ENCODE data around the gene TMEM116.

Gene TMEM116

DNA sequence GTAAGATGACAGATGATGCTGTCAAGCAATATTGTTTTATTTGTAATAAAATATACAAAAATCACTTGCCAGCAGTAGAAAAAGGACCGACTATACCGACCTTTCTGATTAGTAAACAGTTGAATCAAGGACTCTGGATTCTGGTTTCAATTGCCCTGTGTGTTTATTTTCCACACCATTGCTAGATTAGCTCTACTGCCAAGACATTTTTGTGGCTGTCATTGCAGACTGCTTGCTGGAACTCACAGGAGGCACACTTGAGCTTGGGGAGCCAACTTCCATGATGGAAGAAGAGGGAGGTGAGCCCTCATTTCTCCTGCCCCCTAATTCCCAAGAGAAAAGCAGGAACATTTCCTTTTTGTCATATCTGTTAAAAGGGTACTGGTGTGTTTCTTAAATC, 119.7 kb downstream of the TMEM116 start:
- peak; percentile 74 for DNase-seq (ENCODE audit: low read depth)

DNA sequence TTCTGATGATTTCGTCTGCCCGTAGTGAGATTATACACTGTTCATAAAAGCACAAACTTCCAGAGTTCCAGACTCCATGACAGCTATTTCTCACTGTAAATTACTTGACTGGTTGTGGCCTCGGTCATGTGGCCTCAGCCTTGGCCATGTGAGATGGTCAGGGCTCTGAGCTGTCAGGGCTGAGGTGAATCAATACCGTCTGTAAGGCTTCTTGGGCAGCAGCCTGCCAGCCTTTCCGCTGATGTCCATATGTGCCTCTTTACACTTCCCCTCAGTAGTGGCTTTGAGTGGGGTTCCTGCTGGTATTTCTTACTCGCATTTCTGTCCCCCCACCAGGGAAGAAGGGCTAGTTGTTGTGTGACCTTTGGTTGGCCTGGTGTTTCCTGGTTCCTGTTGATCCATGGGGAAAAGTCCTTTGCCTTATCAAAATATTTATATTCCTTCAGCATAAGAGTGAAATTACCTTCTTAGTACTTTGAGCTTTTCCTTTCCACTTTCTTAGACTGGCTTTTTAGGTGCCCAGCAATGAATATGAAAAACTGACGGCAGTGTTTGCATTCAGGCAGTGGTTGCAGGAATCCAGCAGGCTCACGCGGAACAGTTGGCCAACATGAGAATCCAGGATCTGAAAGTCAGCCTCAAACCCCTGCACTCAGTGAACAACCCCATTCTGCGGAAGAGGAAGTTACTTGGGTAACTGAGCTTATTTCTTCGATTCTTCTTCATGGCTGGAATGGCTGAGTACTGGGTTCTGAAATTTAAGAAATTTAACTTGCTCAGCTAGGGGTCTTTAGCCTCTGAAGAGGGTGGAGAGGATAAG, 124.8 kb downstream of the TMEM116 start:
- no peak for DNase-seq (ENCODE audit: low read depth)

DNA sequence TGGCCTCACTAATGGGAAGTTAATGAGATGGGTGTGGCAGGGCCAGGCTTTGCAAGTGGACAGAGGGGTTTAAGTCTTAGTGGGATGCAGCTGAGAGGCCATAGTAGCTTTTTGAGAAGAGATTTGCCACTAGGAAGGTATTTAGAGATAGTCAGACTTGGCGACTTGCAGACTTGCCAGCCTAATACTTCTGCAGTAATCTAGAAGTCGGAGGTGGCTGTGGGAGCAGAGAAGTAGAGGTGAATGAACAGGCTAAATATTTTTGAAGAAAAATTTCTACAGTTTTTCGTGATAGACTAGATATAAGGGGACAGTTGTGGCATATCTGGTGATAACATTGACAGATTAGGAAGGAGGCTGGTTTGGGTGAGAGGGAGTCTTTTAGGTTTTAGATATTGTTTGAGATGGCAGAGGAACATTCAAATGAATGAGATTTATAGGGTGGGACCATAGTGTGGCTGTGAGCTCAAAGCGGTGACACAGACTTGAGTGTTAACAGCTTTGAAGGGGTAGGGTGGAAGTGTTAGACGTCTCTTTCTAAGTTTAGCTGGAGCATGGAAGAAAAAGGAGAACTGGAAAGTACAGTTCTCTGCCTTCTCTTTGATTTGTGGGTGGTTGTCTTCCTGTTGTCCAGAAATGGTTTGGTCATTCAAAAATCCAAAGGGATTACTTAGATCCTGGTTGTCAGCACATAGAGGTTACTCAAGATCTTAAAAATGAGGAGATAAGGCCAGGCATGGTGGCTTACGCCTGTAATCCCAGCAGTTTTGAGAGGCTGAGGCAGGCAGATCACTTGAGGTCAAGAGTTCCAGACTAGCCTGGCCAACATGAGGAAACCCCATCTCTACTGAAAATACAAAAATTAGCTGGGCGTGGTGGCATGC, 126.1 kb downstream of the TMEM116 start:
- DNase-seq (ENCODE audit: low read depth): no peak

DNA sequence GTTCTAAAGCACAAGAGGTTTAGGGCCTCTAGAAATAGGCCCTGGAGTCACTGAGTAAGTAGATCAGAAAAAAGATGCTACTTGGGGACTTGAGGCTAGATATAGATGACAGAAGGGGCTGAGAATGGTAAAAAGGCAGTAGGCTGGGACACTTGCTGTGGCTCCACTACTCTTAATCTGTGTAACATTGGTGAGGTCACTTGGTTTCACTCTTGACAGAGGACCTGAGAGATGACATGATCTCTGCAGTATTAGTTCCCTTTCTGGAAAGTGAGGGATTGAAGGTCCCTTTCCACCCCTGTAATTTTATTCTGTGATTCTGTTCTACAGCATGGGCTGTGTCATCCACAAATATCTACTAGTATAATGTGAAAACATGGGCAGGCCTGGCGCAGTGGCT, 131.2 kb downstream of the TMEM116 start:
- DNase-seq (ENCODE audit: low read depth): no peak

Data from fibroblast of gingiva (primary cell).